Aorta (tissue), 5 donors: ENCODE results near the gene TFAP2E. TPM values are rescaled to one million over a fixed set of nuclear protein-coding genes. Genes with fewer than 3 reads are reported as not detected.

Source experiments
- ATAC-seq: fragments of 200-7000 bp; cut with Tn5 transposase; one replicate; pipeline ENCODE4 v1.9.1; 2022; ENCODE audit warnings: moderate library complexity; ENCODE audit not compliant: low FRiP score
- DNase-seq, 2 donors: peaks; one replicate each; pipeline ENCODE4 v3.0.0-alpha.2; 2020
- H3K27ac ChIP-seq, 2 donors: one replicate each; pipeline ENCODE4 v1.5.1; 2013; ENCODE audit warnings: low read length in 2 of 2, mild to moderate bottlenecking in 2 of 2, moderate library complexity in 2 of 2, control low read depth in 1 of 2, inconsistent platforms in 1 of 2, low read depth in 1 of 2
- H3K27me3 ChIP-seq, 2 donors: one replicate each; pipeline ENCODE4 v1.6.1; 2013; ENCODE audit warnings: control low read depth in 1 of 2, low read length in 1 of 2, mild to moderate bottlenecking in 1 of 2, moderate library complexity in 1 of 2; ENCODE audit not compliant: insufficient read depth in 2 of 2, control insufficient read depth in 1 of 2
- H3K36me3 ChIP-seq, 2 donors: one replicate each; pipeline ENCODE4 v1.6.1; 2013; ENCODE audit warnings: control low read depth in 1 of 2, low read length in 1 of 2, mild to moderate bottlenecking in 1 of 2; ENCODE audit not compliant: insufficient read depth in 2 of 2, control insufficient read depth in 1 of 2
- H3K4me1 ChIP-seq, 2 donors: one replicate each; pipeline ENCODE4 v1.6.1; 2013; ENCODE audit warnings: low read length in 2 of 2, control low read depth in 1 of 2, mild to moderate bottlenecking in 1 of 2, moderate library complexity in 1 of 2; ENCODE audit not compliant: insufficient read depth in 2 of 2, control insufficient read depth in 1 of 2
- H3K4me3 ChIP-seq, 2 donors: one replicate each; pipeline ENCODE4 v1.5.1; 2013; ENCODE audit warnings: low read length in 2 of 2, control low read depth in 1 of 2, mild to moderate bottlenecking in 1 of 2
- H3K9me3 ChIP-seq: one replicate; pipeline ENCODE4 v1.6.1; 2013; ENCODE audit warnings: mild to moderate bottlenecking, low read length; ENCODE audit not compliant: control insufficient read depth
- WGBS, 2 donors: extraction: QIAGEN DNeasy Blood & Tissue Kit; methylation state at CpG; one replicate each; pipeline ENCODE4 v1.1.7; 2013; 5-methylcytosine and 5-hydroxymethylcytosine counted together
- intact Hi-C, 2 donors: fragments of 100-400 bp; cut with DNase I; formaldehyde crosslinking; loops; one replicate each; pipeline versions ENCODE4 v1.14.2 to v1.15.0; 2022
- polyA plus RNA-seq, 2 donors: library from polyadenylated mRNA; stranded (reverse); fragments of 200-250 nt; gene quantifications; one replicate each; pipeline ENCODE4 v1.2.3, GENCODE V29; 2013
- total RNA-seq, 2 donors: library from RNA; stranded (reverse); fragmentation: NEBNext Ultra II Directional; extraction: Animal tissue kit (Norgen Biotek cat#: 25700); gene quantifications; one replicate each; pipeline ENCODE4 v1.2.1, GENCODE V29; 2021
- donor health status: healthy with polysubstance abuse.
- donor health status: Bipolar disorder and iron deficiency.
- donor health status: DM: no; HTN: no; CAD: no.
- donor health status: DM: no; HTN: no; CAD: no.
- donor health status: DM: yes; HTN: yes; CAD: no.

The TFAP2E gene
- total and polyA plus RNA-seq, 4 donors: 0.71 to 1.1 (median 1.0) TPM; not detected in 1

DNA sequence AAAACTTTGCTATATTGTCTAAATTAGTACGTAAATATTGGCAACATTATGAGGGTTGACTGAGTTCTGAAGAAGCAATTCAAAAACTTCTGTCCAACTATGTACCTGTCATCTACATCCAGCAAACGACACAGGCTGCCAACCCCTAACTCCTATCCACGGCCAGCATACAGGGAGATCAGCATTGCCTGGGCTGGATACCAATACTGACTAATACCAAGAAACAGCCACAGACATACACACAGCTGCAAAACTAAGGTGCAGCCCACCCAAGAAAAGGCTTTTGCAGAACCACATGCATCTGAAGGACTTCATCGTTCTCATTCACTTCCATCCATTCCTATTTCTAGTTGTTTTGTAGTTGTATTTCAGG lies 17.9 kb upstream of the TFAP2E start:
- 55% methylated on average over 4 of the region's 4 CpGs for WGBS, 2 donors
- no peaks in the 10 kb centered on the region for H3K4me1 ChIP-seq
- intact Hi-C loops: loop anchor here in 1 of 2 donors (10.0 kb wide), 1 partner anchor 360 kb away; the partner anchor contains the start of gene SFPQ
- no peak overlapping the region for H3K27ac ChIP-seq
- no peaks in the 10 kb centered on the region for H3K36me3 ChIP-seq
- DNase-seq: no peak
- no peaks in the 10 kb centered on the region for H3K27me3 ChIP-seq
- no peaks in the 10 kb centered on the region for H3K9me3 ChIP-seq
- no peak for ATAC-seq
- H3K4me3 ChIP-seq: no peak overlapping the region

GRCh38 chr1:35555601-35556477 lies 17.3 kb upstream of the TFAP2E start:
- WGBS, 2 donors: 32 to 33% methylated on average over 10 of the region's 10 CpGs
- no peak overlapping the region for H3K27ac ChIP-seq
- H3K4me3 ChIP-seq: no peak overlapping the region
- H3K4me1 ChIP-seq: no peaks in the 10 kb centered on the region
- no peaks in the 10 kb centered on the region for H3K27me3 ChIP-seq
- H3K36me3 ChIP-seq: no peaks in the 10 kb centered on the region
- intact Hi-C loops: loop anchor here in 1 of 2 donors (2.0 to 10.0 kb wide), 2 partner anchors 105 to 361 kb away; partner anchors contain the start of gene SFPQ
- DNase-seq (no peak), ATAC-seq (no peak)
- no peaks in the 10 kb centered on the region for H3K9me3 ChIP-seq

DNA sequence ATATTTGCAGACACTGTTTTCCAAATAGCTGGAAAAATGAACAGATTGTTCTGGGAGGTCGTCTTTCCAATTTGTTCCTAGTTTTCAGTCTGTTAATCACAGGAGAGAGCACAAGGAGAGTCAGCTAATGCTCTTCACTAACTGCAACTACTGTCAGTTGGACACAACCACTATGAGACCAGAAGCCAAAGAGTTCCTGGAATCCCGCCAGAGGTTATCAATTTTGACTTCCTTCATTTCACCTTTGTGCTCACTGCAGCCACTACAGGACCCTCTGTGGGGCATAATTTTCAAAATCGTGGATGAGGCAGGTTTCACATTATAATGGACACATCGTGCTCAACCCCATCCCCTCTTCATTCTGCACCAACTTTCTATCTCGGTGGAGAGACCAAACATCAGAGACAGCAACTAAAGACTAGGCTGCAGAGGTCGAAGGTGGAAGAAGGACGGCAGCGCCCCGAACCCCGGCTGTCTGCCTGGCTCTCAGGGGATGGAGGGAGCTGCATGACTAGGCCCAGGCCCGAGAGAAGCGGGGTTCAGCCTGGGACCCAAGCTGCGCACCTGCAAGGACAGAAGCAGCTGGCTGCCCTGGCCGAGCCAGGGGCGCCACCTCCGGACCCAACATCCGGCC lies 16.5 kb upstream of the TFAP2E start:
- H3K27me3 ChIP-seq: no peaks in the 10 kb centered on the region
- peak overlapping the region in 1 of 2 donors; percentile 72 for H3K27ac ChIP-seq
- DNase-seq (no peak), ATAC-seq (no peak)
- H3K4me3 ChIP-seq: peak overlapping the region; percentile 75 to 85
- H3K4me1 ChIP-seq: no peaks in the 10 kb centered on the region
- 1% methylated on average over 17 of the region's 17 CpGs for WGBS, 2 donors
- intact Hi-C loops: loop anchor here in 1 of 2 donors (2.0 to 10.0 kb wide), 2 partner anchors 106 to 362 kb away; partner anchors contain the start of gene SFPQ
- no peaks in the 10 kb centered on the region for H3K9me3 ChIP-seq
- no peaks in the 10 kb centered on the region for H3K36me3 ChIP-seq

DNA sequence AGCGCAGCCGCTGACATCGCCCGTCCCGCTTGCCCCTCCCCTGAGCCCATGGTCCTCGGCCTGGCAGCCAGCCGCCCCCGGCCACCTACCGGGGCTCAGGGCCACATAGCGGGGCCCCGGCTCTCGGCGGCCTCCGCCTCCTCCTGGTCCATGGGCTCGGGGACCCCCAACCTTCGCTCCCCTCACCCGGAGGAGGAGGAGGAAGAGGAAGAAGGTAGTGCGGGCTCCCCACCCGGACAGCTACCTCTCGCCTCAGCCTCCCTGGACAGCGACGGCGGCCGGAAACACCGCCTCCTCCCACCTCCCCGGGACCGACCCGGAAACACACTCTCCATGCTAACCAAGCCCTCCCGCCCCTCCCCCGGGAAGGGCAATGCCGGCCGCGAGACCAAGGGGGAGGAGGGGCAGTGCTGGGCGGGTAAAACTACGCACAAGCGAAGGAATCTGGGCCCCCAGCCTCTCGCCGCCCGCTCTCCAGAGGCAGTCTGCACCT lies 15.9 kb upstream of the TFAP2E start, which contains the start of gene KIAA0319L:
TSS of gene KIAA0319L (minus strand) at position 286 of the 493 bp plus-strand sequence. CDS start 2,912 bp downstream, outside the sequence.
- DNase-seq (peak; percentile 93 to 96), ATAC-seq (peak; percentile 93)
- Histone ChIP-seq H3K27me3 (no peaks in the 10 kb centered on the region), H3K36me3 (no peaks in the 10 kb centered on the region), H3K4me1 (no peaks in the 10 kb centered on the region), H3K9me3 (no peaks in the 10 kb centered on the region), H3K4me3 (peak within 1 kb of the TSS; percentile 75 to 85), H3K27ac (peak within 1 kb of the TSS; percentile 32 to 72)
- 1% methylated on average over 25 to 39 of the region's 39 CpGs for WGBS, 2 donors
- intact Hi-C loops: loop anchor here in 1 of 2 donors (2.0 to 10.0 kb wide), 2 partner anchors 106 to 362 kb away; partner anchors contain the start of gene SFPQ

DNA sequence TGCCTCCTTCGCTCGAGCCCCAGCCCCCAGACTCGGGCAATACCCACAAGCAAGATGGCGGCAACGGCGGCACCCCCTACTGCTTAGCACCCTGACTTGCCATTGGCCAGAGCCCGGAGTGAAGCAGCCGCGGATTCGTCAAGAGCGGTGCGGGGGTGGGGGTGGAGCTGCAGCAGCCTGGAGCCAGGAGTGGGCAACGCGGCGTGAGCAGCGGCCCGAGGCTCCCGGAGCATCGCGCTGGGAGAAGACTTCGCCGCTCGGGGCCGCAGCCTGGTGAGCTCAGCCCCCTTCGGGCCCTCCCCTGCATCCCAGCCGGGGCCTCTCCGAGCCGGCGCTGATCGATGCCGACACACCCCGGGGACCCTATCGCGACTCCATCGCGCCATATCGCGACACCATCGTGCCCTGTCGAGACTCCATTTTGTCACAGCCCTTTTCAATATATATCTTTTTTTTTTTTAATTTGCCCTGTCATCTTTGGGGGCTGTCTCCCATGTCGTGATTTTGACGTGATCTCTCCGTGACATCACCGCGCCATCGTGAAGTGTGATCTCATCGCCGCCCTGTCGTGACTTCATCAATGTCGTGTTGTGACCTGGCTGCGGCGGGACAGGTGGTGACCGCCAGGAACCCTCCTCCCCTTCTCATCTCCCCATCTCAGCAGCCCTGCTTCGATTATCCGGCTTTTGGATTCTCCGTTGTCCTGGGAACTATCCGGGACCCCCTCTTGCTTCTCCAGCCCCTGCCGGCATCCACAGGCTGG lies 15.3 kb upstream of the TFAP2E start, which contains the start of gene NCDN:
TSS of gene NCDN (plus strand) at position 189 of the 763 bp plus-strand sequence. CDS start at position 581, 392 bp downstream.
- H3K36me3 ChIP-seq: no peaks in the 10 kb centered on the region
- H3K4me3 ChIP-seq: peak within 1 kb of the TSS; percentile 75 to 85
- no peaks in the 10 kb centered on the region for H3K4me1 ChIP-seq
- H3K9me3 ChIP-seq: no peaks in the 10 kb centered on the region
- H3K27ac ChIP-seq: peak within 1 kb of the TSS; percentile 32 to 72
- H3K27me3 ChIP-seq: no peaks in the 10 kb centered on the region
- DNase-seq: peak; percentile 98
- ATAC-seq: peak; percentile 98
- intact Hi-C loops: loop anchor here in 1 of 2 donors (2.0 to 10.0 kb wide), 2 partner anchors 107 to 363 kb away; partner anchors contain the start of gene SFPQ
- WGBS, 2 donors: 0 to 1% methylated on average over 58 of the region's 58 CpGs

- H3K36me3 ChIP-seq: no peaks in the 10 kb centered on the region
- no peaks in the 10 kb centered on the region for H3K4me1 ChIP-seq
- H3K27ac ChIP-seq: peak overlapping the region in 1 of 2 donors; percentile 1
- intact Hi-C loops: loop anchor here in 1 of 2 donors (10.0 kb wide), 1 partner anchor 364 kb away; the partner anchor contains the start of gene SFPQ
- no peaks in the 10 kb centered on the region for H3K9me3 ChIP-seq
- DNase-seq (peak in 1 of 2 donors; percentile 71), ATAC-seq (no peak)
- peak overlapping the region; percentile 50 to 85 for H3K4me3 ChIP-seq
- 22 to 26% methylated on average over 24 to 26 of the region's 26 CpGs for WGBS, 2 donors
- no peaks in the 10 kb centered on the region for H3K27me3 ChIP-seq
Observed at GRCh38 chr1:35558374-35559316, 14.5 kb upstream of the TFAP2E start.

GRCh38 chr1:35559317-35559944 lies 13.7 kb upstream of the TFAP2E start:
- Histone ChIP-seq H3K4me1 (no peaks in the 10 kb centered on the region), H3K9me3 (no peaks in the 10 kb centered on the region), H3K36me3 (no peaks in the 10 kb centered on the region), H3K27ac (no peak overlapping the region), H3K4me3 (no peak overlapping the region), H3K27me3 (no peaks in the 10 kb centered on the region)
- no peak for DNase-seq
- ATAC-seq: no peak
- 73 to 77% methylated on average over 7 of the region's 7 CpGs for WGBS, 2 donors
- intact Hi-C loops: loop anchor here in 1 of 2 donors (10.0 kb wide), 1 partner anchor 365 kb away; the partner anchor contains the start of gene SFPQ
